Caco-2 (cell line): ENCODE results near the gene CPEB3. TPM values are rescaled to one million over a fixed set of nuclear protein-coding genes. Genes with fewer than 3 reads are reported as not detected.

ENCODE experiments used
- BruUV-seq: library from RNA; stranded (reverse); fragments of 400-500 nt; replicated peaks from 2 replicates; lab custom pipeline; 2021; lab: Mats Ljungman, UMichigan
- CTCF ChIA-PET: fragments of 300-600 bp; sonication (Branson Sonifier 250); formaldehyde crosslinking; loops from one replicate; lab custom pipeline; 2022; ENCODE audit warnings: antibody characterized with exemption; lab: Charles Lee
- POLR2A ChIA-PET: fragments of 300-600 bp; sonication (Branson Sonifier 250); formaldehyde crosslinking; loops from one replicate; lab custom pipeline; 2022; ENCODE audit warnings: antibody characterized with exemption; lab: Charles Lee
- DNase-seq, 2 experiments: peaks; one replicate each; pipeline versions ENCODE4 v3.0.0 to v3.0.0-alpha.2; 2020 to 2022
- H3K27me3 ChIP-seq: replicated peaks from 2 replicates; pipeline ENCODE4 v1.6.0; 2011; ENCODE audit warnings: low read length; ENCODE audit not compliant: control insufficient read depth, insufficient read depth
- H3K36me3 ChIP-seq: 2 replicates; pipeline ENCODE4 v1.5.1; 2011; ENCODE audit warnings: low read length; ENCODE audit not compliant: control insufficient read depth, insufficient read depth
- H3K4me1 ChIP-seq: fragments of 250-450 bp; sonication (Bioruptor Pico); 2 replicates; pipeline ENCODE4 v1.5.1; 2020; ENCODE audit warnings: mild to moderate bottlenecking
- H3K4me3 ChIP-seq: 2 replicates; pipeline ENCODE4 v1.5.1; 2011; ENCODE audit warnings: low read depth, mild to moderate bottlenecking, control low read depth, low read length
- H3K9me3 ChIP-seq: fragments of 250-450 bp; sonication (Bioruptor Pico); 2 replicates; pipeline ENCODE4 v1.5.1; 2020; ENCODE audit warnings: mild to moderate bottlenecking, moderate library complexity
- H3K27ac Mint-ChIP-seq: one replicate; pipeline ENCODE4 v1.8.0; 2022; ENCODE audit warnings: mixed read lengths; ENCODE audit not compliant: unreplicated experiment
- H3K27me3 Mint-ChIP-seq: one replicate; pipeline ENCODE4 v1.8.0; 2022; ENCODE audit warnings: mixed read lengths; ENCODE audit not compliant: insufficient read depth, unreplicated experiment
- H3K36me3 Mint-ChIP-seq: one replicate; pipeline ENCODE4 v1.8.0; 2022; ENCODE audit warnings: mild to moderate bottlenecking, mixed read lengths; ENCODE audit not compliant: insufficient read depth, unreplicated experiment
- H3K4me1 Mint-ChIP-seq: one replicate; pipeline ENCODE4 v1.8.0; 2022; ENCODE audit warnings: low read depth, mixed read lengths; ENCODE audit not compliant: unreplicated experiment
- H3K4me3 Mint-ChIP-seq: one replicate; pipeline ENCODE4 v1.8.0; 2022; ENCODE audit warnings: mild to moderate bottlenecking, moderate library complexity, mixed read lengths; ENCODE audit not compliant: unreplicated experiment
- H3K9me3 Mint-ChIP-seq: one replicate; pipeline ENCODE4 v1.8.0; 2022; ENCODE audit warnings: mixed read lengths; ENCODE audit not compliant: unreplicated experiment
- CTCF ChIP-seq, 2 experiments: fragments of 200-600 bp in 1 of 2; IDR thresholded peaks; 1 replicate in 1 of 2; 2 replicates in 1 of 2; pipeline versions ENCODE4 v1.5.1 to v1.8.0; 2011 to 2022; ENCODE audit warnings: antibody characterized with exemption in 1 of 2, control low read depth in 1 of 2, inconsistent platforms in 1 of 2, low read depth in 1 of 2, low read length in 1 of 2, mild to moderate bottlenecking in 1 of 2, moderate library complexity in 1 of 2; ENCODE audit not compliant: insufficient read depth in 1 of 2, severe bottlenecking in 1 of 2, unreplicated experiment in 1 of 2
- intact Hi-C: fragments of 100-400 bp; cut with micrococcal nuclease; formaldehyde crosslinking; loops from one replicate; pipeline ENCODE4 v1.10.0; 2022; ENCODE audit not compliant: unreplicated experiment
- total RNA-seq: library from RNA; stranded (reverse); gene quantifications from 2 replicates; pipeline ENCODE4 v1.2.3, GENCODE V29; 2022

Gene CPEB3
- total RNA-seq, 1 experiment from 2014 or later, result 2.3 TPM

- CTCF ChIA-PET, result interaction anchor here (0.9 to 1.7 kb wide), 2 partner anchors 52 to 151 kb away, joined by 3 to 9 read pairs; partner anchors contain the start of genes CPEB3 and MARCHF5
- Mint-ChIP-seq H3K36me3 (peaks cover 10% of the 10 kb centered on the region), H3K27ac (peak overlapping the region; percentile 25), H3K9me3 (no peaks in the 10 kb centered on the region), H3K4me1 (peaks cover 24% of the 10 kb centered on the region), H3K4me3 (peak overlapping the region; percentile 89), H3K27me3 (peaks cover 6% of the 10 kb centered on the region)
- peak in 1 of 2 experiments; percentile 39 for DNase-seq
- POLR2A ChIA-PET, result no interaction called here
- TF ChIP-seq CTCF (IDR thresholded peaks at IDR 0.05; ENCODE audit: insufficient read depth in 1 of 2, low read depth in 1 of 2, low read length in 1 of 2, severe bottlenecking in 1 of 2, unreplicated experiment in 1 of 2), result no peak
- H3K4me3 ChIP-seq, result peak overlapping the region; percentile 69; the same call in 1 of the 2 replicates
- H3K4me1 ChIP-seq, result peaks cover 14% of the 10 kb centered on the region
- no peaks in the 10 kb centered on the region for H3K9me3 ChIP-seq
- intact Hi-C loops, result loop anchor here (1.0 kb wide), 1 partner anchor 151 kb away; no protein-coding TSS in a partner anchor
- BruUV-seq, result no TSS peak
- no peaks in the 10 kb centered on the region for H3K36me3 ChIP-seq
- H3K27me3 ChIP-seq, result no peaks in the 10 kb centered on the region
These were observed 52.2 kb downstream of the CPEB3 start for GRCh38 chr10:92238586-92239098.

GRCh38 chr10:92238054-92238585 is 52.8 kb downstream of the CPEB3 start:
- intact Hi-C loops, result no loop called here
- peaks cover 20% of the 10 kb centered on the region for H3K4me1 Mint-ChIP-seq
- ChIA-PET POLR2A (no interaction called here), CTCF (interaction anchor here (0.9 to 1.7 kb wide), 2 partner anchors 53 to 151 kb away, joined by 3 to 9 read pairs; partner anchors contain the start of genes CPEB3 and MARCHF5)
- no peak overlapping the region for H3K27ac Mint-ChIP-seq
- no peaks in the 10 kb centered on the region for H3K27me3 ChIP-seq
- peaks cover 10% of the 10 kb centered on the region for H3K36me3 Mint-ChIP-seq
- no peaks in the 10 kb centered on the region for H3K9me3 ChIP-seq
- no peaks in the 10 kb centered on the region for H3K9me3 Mint-ChIP-seq
- H3K4me3 Mint-ChIP-seq, result no peak overlapping the region
- H3K27me3 Mint-ChIP-seq, result peaks cover 6% of the 10 kb centered on the region
- no peak for DNase-seq
- TF ChIP-seq CTCF (IDR thresholded peaks at IDR 0.05; ENCODE audit: insufficient read depth in 1 of 2, low read depth in 1 of 2, low read length in 1 of 2, severe bottlenecking in 1 of 2, unreplicated experiment in 1 of 2), result no peak
- H3K36me3 ChIP-seq, result no peaks in the 10 kb centered on the region
- peaks cover 14% of the 10 kb centered on the region for H3K4me1 ChIP-seq
- no peak overlapping the region for H3K4me3 ChIP-seq
- BruUV-seq, result TSS peak; percentile 29

DNA sequence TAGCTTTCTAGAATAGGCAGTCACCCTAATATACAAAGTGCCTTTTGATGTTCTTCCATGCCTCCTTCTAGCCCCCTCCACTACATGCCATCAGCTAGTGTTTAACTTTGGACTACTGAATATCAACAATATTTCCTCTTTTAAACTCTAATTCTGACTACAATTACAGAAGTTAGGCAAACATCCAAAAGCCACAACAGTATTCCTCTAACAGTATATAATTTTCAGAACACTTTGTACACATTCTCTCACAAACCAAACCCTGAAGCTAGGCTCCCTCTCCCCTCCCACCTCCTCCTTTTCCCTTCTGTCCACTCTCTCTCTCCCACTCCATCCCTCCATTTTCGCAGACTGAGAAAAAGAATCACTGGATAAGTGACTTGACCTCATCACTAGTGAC is 59.7 kb downstream of the CPEB3 start:
- Mint-ChIP-seq H3K36me3 (no peaks in the 10 kb centered on the region), H3K9me3 (no peaks in the 10 kb centered on the region), H3K4me1 (no peaks in the 10 kb centered on the region), H3K27me3 (no peaks in the 10 kb centered on the region), H3K27ac (no peak overlapping the region), H3K4me3 (no peak overlapping the region)
- ChIA-PET POLR2A (no interaction called here), CTCF (interaction anchor here (0.6 kb wide), 1 partner anchor 143 kb away, joined by 3 read pairs; no protein-coding TSS in a partner anchor)
- H3K27me3 ChIP-seq, result no peaks in the 10 kb centered on the region
- BruUV-seq, result no TSS peak
- intact Hi-C loops, result no loop called here
- H3K9me3 ChIP-seq, result no peaks in the 10 kb centered on the region
- no peaks in the 10 kb centered on the region for H3K36me3 ChIP-seq
- no peak overlapping the region for H3K4me3 ChIP-seq
- no peak for DNase-seq
- no peaks in the 10 kb centered on the region for H3K4me1 ChIP-seq
- TF ChIP-seq CTCF (IDR thresholded peaks at IDR 0.05; ENCODE audit: insufficient read depth in 1 of 2, low read depth in 1 of 2, low read length in 1 of 2, severe bottlenecking in 1 of 2, unreplicated experiment in 1 of 2), result no peak
